GM12865 (cell line): Measurements from ENCODE around the gene OR51A7.
"Not testable (repeated sequence)": the region's sequence is repeated elsewhere in the genome, so short reads cannot be mapped to it uniquely, and the experiment has no call there.

Source experiments
- DNase-seq: peaks from one replicate; pipeline ENCODE4 v3.0.0; 2010; ENCODE audit warnings: low read depth
- H3K4me3 ChIP-seq: 2 replicates; pipeline ENCODE4 v1.5.1; 2011; ENCODE audit warnings: mild to moderate bottlenecking, low read depth, low read length, control low read depth
- CTCF ChIP-seq: IDR thresholded peaks from 2 replicates; pipeline ENCODE4 v1.5.1; 2011; ENCODE audit warnings: low read length, control low read depth, low read depth, inconsistent platforms; ENCODE audit not compliant: insufficient read depth; ENCODE audit errors: missing control alignments

Gene OR51A7

GRCh38 chr11:4947505-4947904, 43.9 kb downstream of the OR51A7 start, which contains the start of gene OR51A4:
Gene OR51A4, minus strand, starts transcription at chr11:4947605. Its CDS starts 505 bp downstream, at chr11:4947100.
- no peak within 1 kb of the TSS for H3K4me3 ChIP-seq
- no peak for DNase-seq
- TF ChIP-seq CTCF = no peak

- DNase-seq, H3K4me3 ChIP-seq: not testable (repeated sequence)
These were observed 52.0 kb downstream of the OR51A7 start, which contains the start of gene OR51A2 for GRCh38 chr11:4955613-4956012. Gene OR51A2, minus strand, starts transcription at chr11:4955713. Its CDS starts 0 bp downstream, at chr11:4955713.

- DNase-seq = no peak
- no peak for TF ChIP-seq CTCF
- no peak overlapping the region for H3K4me3 ChIP-seq
These were observed 53.8 kb downstream of the OR51A7 start for GRCh38 chr11:4957396-4957795.
